Transverse colon (tissue), 4 donors: Measurements from ENCODE around the gene TLL2. TPM values are rescaled to one million over a fixed set of nuclear protein-coding genes. Genes with fewer than 3 reads are reported as not detected.

Experiments
- DNase-seq: peaks from one replicate; pipeline ENCODE4 v3.0.0-alpha.2; 2019
- H3K27ac ChIP-seq, 4 donors: fragments of 200-600 bp; sonication (generic); 2 replicates each; pipeline ENCODE4 v1.5.1; 2016 to 2018; ENCODE audit warnings: inconsistent platforms in 4 of 4
- H3K27me3 ChIP-seq: fragments of 200-600 bp; sonication (generic); 2 replicates; pipeline ENCODE4 v1.5.1; 2017; ENCODE audit warnings: inconsistent platforms
- H3K36me3 ChIP-seq, 4 donors: fragments of 200-600 bp; sonication (generic); 2 replicates each; pipeline ENCODE4 v1.5.1; 2017 to 2019; ENCODE audit warnings: inconsistent platforms in 4 of 4
- H3K4me1 ChIP-seq, 4 donors: fragments of 200-600 bp; sonication (generic); 2 replicates each; pipeline ENCODE4 v1.5.1; 2017 to 2020; ENCODE audit warnings: inconsistent platforms in 4 of 4
- H3K4me3 ChIP-seq, 4 donors: fragments of 200-600 bp; sonication (generic); 1 replicate in 1 of 4; 2 replicates in 3 of 4; pipeline versions ENCODE4 v1.5.1 to v1.6.1; 2017 to 2019; ENCODE audit warnings: inconsistent platforms in 4 of 4
- H3K9me3 ChIP-seq, 2 donors: fragments of 200-600 bp; sonication (generic); 2 replicates each; pipeline ENCODE4 v1.5.1; 2017 to 2019; ENCODE audit warnings: inconsistent platforms in 2 of 2
- CTCF ChIP-seq, 5 experiments: fragments of 200-600 bp in 3 of 5; fragments of 450-650 bp in 2 of 5; sonication (generic) in 3 of 5; IDR thresholded peaks; 1 replicate in 2 of 5; 2 replicates in 3 of 5; pipeline ENCODE4 v1.5.1; 2016 to 2017; ENCODE audit warnings: antibody characterized with exemption in 5 of 5, inconsistent platforms in 3 of 5, mild to moderate bottlenecking in 2 of 5, moderate library complexity in 1 of 5
- EP300 ChIP-seq: sonication (generic); formaldehyde crosslinking; IDR thresholded peaks from one replicate; pipeline ENCODE4 v1.6.1; 2017; ENCODE audit warnings: antibody characterized with exemption, low read depth
- POLR2A ChIP-seq: fragments of 450-650 bp; IDR thresholded peaks from one replicate; pipeline ENCODE4 v1.6.1; 2016; ENCODE audit warnings: antibody characterized with exemption, mild to moderate bottlenecking, moderate library complexity
- POLR2AphosphoS5 ChIP-seq, 3 donors: sonication (generic); formaldehyde crosslinking; IDR thresholded peaks; one replicate each; pipeline ENCODE4 v1.6.1; 2016; ENCODE audit warnings: antibody characterized with exemption in 3 of 3
- WGBS, 2 donors: methylation state at CpG; one replicate each; pipeline ENCODE4 v1.1.5; 2018; ENCODE audit warnings: low coverage in 1 of 2; 5-methylcytosine and 5-hydroxymethylcytosine counted together
- in situ Hi-C, 4 donors: fragments of 200-750 bp; cut with MboI; loops; one replicate each; pipeline versions ENCODE4 v1.15.0 to v1.15.1; 2017; ENCODE audit warnings: low sequenced_read_pairs in 3 of 4, low pct_ligation_motif_present in 1 of 4, low pct_unique_long_range_greater_than_20kb in 1 of 4
- intact Hi-C: fragments of 100-400 bp; cut with DNase I; formaldehyde crosslinking; loops from one replicate; pipeline ENCODE4 v1.15.1; 2023; ENCODE audit warnings: low total_unique reads
- total RNA-seq, 4 donors: library from RNA; depleted of rRNA; stranded (reverse); fragments of >200 nt; gene quantifications; one replicate each; pipeline ENCODE4 v1.1.0, GENCODE V29; 2016

Gene TLL2
- total RNA-seq, 4 donors from 2014 or later = 0.32 to 0.96 TPM; not detected in 2

GRCh38 chr10:96397902-96398301 is 115.8 kb downstream of the TLL2 start:
- Histone ChIP-seq H3K4me3 (no peak overlapping the region), H3K9me3 (no peaks in the 10 kb centered on the region), H3K27me3 (peaks cover 36% of the 10 kb centered on the region), H3K36me3 (no peaks in the 10 kb centered on the region), H3K4me1 (peaks cover 0 to 6% (median 0%) of the 10 kb centered on the region in 4 donors), H3K27ac (no peak overlapping the region)
- 88% methylated on average over 1 of the region's 1 CpG; no CpG with 5 or more reads in 1 of the 2 donors for WGBS, 2 donors
- in situ Hi-C loops = loop anchor here in 2 of 4 donors (10.0 to 25.0 kb wide), 2 partner anchors 107 to 114 kb away; partner anchors contain the start of gene TLL2 (in 1 of the 2)
- intact Hi-C loops = loop anchor here (5.0 kb wide), 1 partner anchor 114 kb away; the partner anchor contains the start of gene TLL2
- DNase-seq = no peak
- TF ChIP-seq CTCF (IDR thresholded peaks at IDR 0.05) (no peak), POLR2A (no peak), EP300 (no peak), POLR2AphosphoS5 (IDR thresholded peaks at IDR 0.05) (no peak)

GRCh38 chr10:96395931-96396877 is 117.5 kb downstream of the TLL2 start:
- peaks cover 36% of the 10 kb centered on the region for H3K27me3 ChIP-seq
- H3K4me3 ChIP-seq = peak overlapping the region in 1 of 4 donors; percentile 36
- intact Hi-C loops (loop anchor here (5.0 kb wide), 1 partner anchor 116 kb away; the partner anchor contains the start of gene TLL2), in situ Hi-C loops (loop anchor here in 2 of 4 donors (10.0 to 25.0 kb wide), 2 partner anchors 109 to 116 kb away; partner anchors contain the start of gene TLL2 (in 1 of the 2))
- no peak overlapping the region for H3K27ac ChIP-seq
- H3K4me1 ChIP-seq = peaks cover 0 to 6% (median 0%) of the 10 kb centered on the region in 4 donors
- 25 to 50% methylated on average over 7 to 24 of the region's 24 CpGs for WGBS, 2 donors
- TF ChIP-seq CTCF (IDR thresholded peaks at IDR 0.05) (peak; percentile 82 to 86 (median 84)), POLR2AphosphoS5 (IDR thresholded peaks at IDR 0.05) (no peak)
- no peaks in the 10 kb centered on the region for H3K36me3 ChIP-seq
- peak; percentile 68 for DNase-seq
- no peaks in the 10 kb centered on the region for H3K9me3 ChIP-seq

- intact Hi-C loops = no loop called here
- Histone ChIP-seq H3K27me3 (peaks cover 18% of the 10 kb centered on the region), H3K36me3 (no peaks in the 10 kb centered on the region), H3K4me1 (peaks cover 0 to 9% (median 0%) of the 10 kb centered on the region in 4 donors), H3K9me3 (no peaks in the 10 kb centered on the region), H3K27ac (peak overlapping the region in 1 of 4 donors; percentile 2), H3K4me3 (no peak overlapping the region)
- TF ChIP-seq EP300 (peak; percentile 40), CTCF (IDR thresholded peaks at IDR 0.05) (no peak), POLR2AphosphoS5 (IDR thresholded peaks at IDR 0.05) (peak; percentile 64 to 81 (median 69)), POLR2A (no peak)
- in situ Hi-C loops = loop anchor here in 2 of 4 donors (10.0 to 25.0 kb wide), 2 partner anchors 114 to 122 kb away; partner anchors contain the start of gene TLL2 (in 1 of the 2)
- DNase-seq = peak; percentile 52
- WGBS, 2 donors = 80 to 94% methylated on average over 3 to 7 of the region's 7 CpGs
Observed at GRCh38 chr10:96390460-96390864, 123.3 kb downstream of the TLL2 start.

- no peak for DNase-seq
- Histone ChIP-seq H3K36me3 (no peaks in the 10 kb centered on the region), H3K4me1 (peaks cover 0 to 9% (median 0%) of the 10 kb centered on the region in 4 donors), H3K9me3 (no peaks in the 10 kb centered on the region), H3K27ac (peak overlapping the region in 2 of 4 donors; percentile 0 to 39), H3K4me3 (no peak overlapping the region), H3K27me3 (peaks cover 12% of the 10 kb centered on the region)
- TF ChIP-seq CTCF (IDR thresholded peaks at IDR 0.05) = no peak
- TF ChIP-seq POLR2AphosphoS5 (IDR thresholded peaks at IDR 0.05) = no peak
- TF ChIP-seq POLR2A = no peak
- TF ChIP-seq EP300 = no peak
- in situ Hi-C loops = loop anchor here in 2 of 4 donors (10.0 to 25.0 kb wide), 2 partner anchors 115 to 123 kb away; partner anchors contain the start of gene TLL2 (in 1 of the 2)
- intact Hi-C loops = no loop called here
- 71% methylated on average over 5 of the region's 5 CpGs; no CpG with 5 or more reads in 1 of the 2 donors for WGBS, 2 donors
Observed at GRCh38 chr10:96389785-96390184, 123.9 kb downstream of the TLL2 start.
